ENCODE results near the gene DSG3.

GRCh38 chr18:31487246-31488015 is 39.9 kb downstream of the DSG3 start:
- TF ChIP-seq CTCF (IDR thresholded peaks at IDR 0.05) = no peak
- no peak for TF ChIP-seq POLR2A (IDR thresholded peaks at IDR 0.05)
